ENCODE results near the gene NAPB. TPM values are rescaled to one million over a fixed set of nuclear protein-coding genes. Genes with fewer than 3 reads are reported as not detected.
"Not testable (repeated sequence)": the region's sequence is repeated elsewhere in the genome, so short reads cannot be mapped to it uniquely, and the experiment has no call there.

Gene NAPB
- polyA plus RNA-seq (2013, experiment 1 of 2): 5.9 TPM
- 6.0 TPM for polyA plus RNA-seq (2013, experiment 2 of 2)

GRCh38 chr20:23420943-23421931 lies at the start of gene NAPB:
Gene NAPB, minus strand, starts transcription at chr20:23421488. Its CDS starts 86 bp downstream, at chr20:23421402.
- Histone ChIP-seq H3K4ac (ENCODE audit: low read length) (no peak within 1 kb of the TSS), H3K4me1 (ENCODE audit: control insufficient read depth in 2 of 2, insufficient read depth in 1 of 2, low read depth in 1 of 2, low read length in 2 of 2) (peaks cover 0 to 6% of the 10 kb centered on the region in 2 donors), H4K8ac (ENCODE audit: low read depth, low read length) (peak within 1 kb of the TSS; percentile 65), H2BK12ac (ENCODE audit: low read length) (peak within 1 kb of the TSS; percentile 73), H3K27me3 (ENCODE audit: control insufficient read depth in 3 of 3, insufficient read depth in 3 of 3, low read depth in 1 of 3, low read length in 3 of 3) (peaks cover 0 to 4% (median 0%) of the 10 kb centered on the region in 3 experiments), H4K91ac (ENCODE audit: low read depth, low read length, poor library complexity) (no peak within 1 kb of the TSS), H3K79me1 (ENCODE audit: low read depth, low read length) (peaks cover 7% of the 10 kb centered on the region), H3K4me3 (ENCODE audit: low read length in 2 of 2) (peak within 1 kb of the TSS; percentile 87 to 89), H3K23ac (ENCODE audit: low read depth, low read length, poor library complexity) (peak within 1 kb of the TSS; percentile 89), H2BK5ac (ENCODE audit: low read length) (peak within 1 kb of the TSS; percentile 66), H3K4me2 (ENCODE audit: insufficient read depth, low read length, poor library complexity, severe bottlenecking) (peak within 1 kb of the TSS; percentile 86), H3K9ac (ENCODE audit: low read depth, low read length, poor library complexity) (peak within 1 kb of the TSS; percentile 98), H2AFZ (ENCODE audit: low read length) (peak within 1 kb of the TSS; percentile 92), H3K18ac (ENCODE audit: low read length) (peak within 1 kb of the TSS; percentile 98), H3K36me3 (replicated peaks in 1 of 2; ENCODE audit: control insufficient read depth in 2 of 2, insufficient read depth in 2 of 2, low read length in 2 of 2) (no peaks in the 10 kb centered on the region), H3K14ac (ENCODE audit: low read length) (peak within 1 kb of the TSS; percentile 89), H2BK120ac (ENCODE audit: low read depth, low read length) (no peak within 1 kb of the TSS), H3K9me3 (replicated peaks in 1 of 2; ENCODE audit: control insufficient read depth in 2 of 2, insufficient read depth in 1 of 2, low read depth in 1 of 2, low read length in 2 of 2) (no peaks in the 10 kb centered on the region), H2AK5ac (ENCODE audit: low read depth, low read length) (peak within 1 kb of the TSS; percentile 75), H3K27ac (replicated peaks; ENCODE audit: low read length) (no peak within 1 kb of the TSS), H2BK15ac (ENCODE audit: low read length) (peak within 1 kb of the TSS; percentile 58)
- no CpG with 5 or more reads among the region's 64 CpGs for WGBS, 2 donors (ENCODE audit: extremely low coverage in 2 of 2, insufficient read length in 2 of 2, insufficient replicate concordance in 1 of 2)
- DNase-seq (ENCODE audit: low spot score): peak; percentile 90

DNA sequence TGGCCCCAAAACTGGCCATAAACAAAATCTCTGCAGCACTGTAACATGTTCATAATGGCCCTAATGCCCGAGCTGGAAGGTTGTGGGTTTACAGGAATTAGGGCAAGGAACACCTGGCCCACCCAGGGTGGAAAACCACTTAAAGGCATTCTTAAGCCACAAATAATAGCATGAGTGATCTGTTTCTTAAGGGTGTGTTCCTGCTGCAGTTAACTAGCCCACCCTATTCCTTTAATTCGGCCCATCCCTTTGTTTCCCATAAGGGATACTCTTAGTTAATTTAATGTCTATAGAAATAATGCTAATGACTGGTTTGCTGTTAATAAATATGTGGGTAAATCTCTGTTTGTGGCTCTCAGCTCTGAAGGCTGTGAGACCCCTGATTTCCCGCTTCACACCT lies 45.7 kb upstream of the NAPB start:
- not testable (repeated sequence) for H2BK120ac ChIP-seq (ENCODE audit: low read depth, low read length); H3K23ac ChIP-seq (ENCODE audit: low read depth, low read length, poor library complexity); H3K4me3 ChIP-seq (ENCODE audit: low read length in 2 of 2); H2AFZ ChIP-seq (ENCODE audit: low read length); H3K27me3 ChIP-seq (ENCODE audit: control insufficient read depth in 3 of 3, insufficient read depth in 3 of 3, low read depth in 1 of 3, low read length in 3 of 3); H3K36me3 ChIP-seq (replicated peaks in 1 of 2; ENCODE audit: control insufficient read depth in 2 of 2, insufficient read depth in 2 of 2, low read length in 2 of 2); H3K9me3 ChIP-seq (replicated peaks in 1 of 2; ENCODE audit: control insufficient read depth in 2 of 2, insufficient read depth in 1 of 2, low read depth in 1 of 2, low read length in 2 of 2); H3K9ac ChIP-seq (ENCODE audit: low read depth, low read length, poor library complexity); H3K4me1 ChIP-seq (ENCODE audit: control insufficient read depth in 2 of 2, insufficient read depth in 1 of 2, low read depth in 1 of 2, low read length in 2 of 2); H4K91ac ChIP-seq (ENCODE audit: low read depth, low read length, poor library complexity); H3K4ac ChIP-seq (ENCODE audit: low read length); H2AK5ac ChIP-seq (ENCODE audit: low read depth, low read length); H3K27ac ChIP-seq (replicated peaks; ENCODE audit: low read length); H2BK12ac ChIP-seq (ENCODE audit: low read length); H4K8ac ChIP-seq (ENCODE audit: low read depth, low read length); H3K14ac ChIP-seq (ENCODE audit: low read length); DNase-seq (ENCODE audit: low spot score); H3K4me2 ChIP-seq (ENCODE audit: insufficient read depth, low read length, poor library complexity, severe bottlenecking); H3K18ac ChIP-seq (ENCODE audit: low read length); H3K79me1 ChIP-seq (ENCODE audit: low read depth, low read length); H2BK5ac ChIP-seq (ENCODE audit: low read length); H2BK15ac ChIP-seq (ENCODE audit: low read length)
- WGBS, 2 donors (ENCODE audit: extremely low coverage in 2 of 2, insufficient read length in 2 of 2, insufficient replicate concordance in 1 of 2): no CpG with 5 or more reads among the region's 3 CpGs

GRCh38 chr20:23461180-23461579 lies 39.9 kb upstream of the NAPB start:
- Histone ChIP-seq H3K4me1 (ENCODE audit: control insufficient read depth in 2 of 2, insufficient read depth in 1 of 2, low read depth in 1 of 2, low read length in 2 of 2) (no peaks in the 10 kb centered on the region), H3K9ac (ENCODE audit: low read depth, low read length, poor library complexity) (no peak overlapping the region), H3K14ac (ENCODE audit: low read length) (no peak overlapping the region), H3K36me3 (replicated peaks in 1 of 2; ENCODE audit: control insufficient read depth in 2 of 2, insufficient read depth in 2 of 2, low read length in 2 of 2) (no peaks in the 10 kb centered on the region), H3K4ac (ENCODE audit: low read length) (no peak overlapping the region), H3K4me2 (ENCODE audit: insufficient read depth, low read length, poor library complexity, severe bottlenecking) (no peak overlapping the region), H2BK5ac (ENCODE audit: low read length) (no peak overlapping the region), H3K23ac (ENCODE audit: low read depth, low read length, poor library complexity) (no peak overlapping the region), H3K79me1 (ENCODE audit: low read depth, low read length) (no peaks in the 10 kb centered on the region), H3K27me3 (ENCODE audit: control insufficient read depth in 3 of 3, insufficient read depth in 3 of 3, low read depth in 1 of 3, low read length in 3 of 3) (peaks cover 0 to 5% (median 0%) of the 10 kb centered on the region in 3 experiments), H2AFZ (ENCODE audit: low read length) (no peak overlapping the region), H3K9me3 (replicated peaks in 1 of 2; ENCODE audit: control insufficient read depth in 2 of 2, insufficient read depth in 1 of 2, low read depth in 1 of 2, low read length in 2 of 2) (peaks cover 0 to 2% of the 10 kb centered on the region in 2 donors), H2BK15ac (ENCODE audit: low read length) (no peak overlapping the region), H2BK12ac (ENCODE audit: low read length) (no peak overlapping the region), H3K4me3 (ENCODE audit: low read length in 2 of 2) (no peak overlapping the region), H2BK120ac (ENCODE audit: low read depth, low read length) (no peak overlapping the region), H2AK5ac (ENCODE audit: low read depth, low read length) (no peak overlapping the region), H4K91ac (ENCODE audit: low read depth, low read length, poor library complexity) (no peak overlapping the region), H3K18ac (ENCODE audit: low read length) (no peak overlapping the region), H3K27ac (replicated peaks; ENCODE audit: low read length) (no peak overlapping the region), H4K8ac (ENCODE audit: low read depth, low read length) (no peak overlapping the region)
- WGBS, 2 donors (ENCODE audit: extremely low coverage in 2 of 2, insufficient read length in 2 of 2, insufficient replicate concordance in 1 of 2): no CpG with 5 or more reads among the region's 1 CpG
- no peak for DNase-seq (ENCODE audit: low spot score)

DNA sequence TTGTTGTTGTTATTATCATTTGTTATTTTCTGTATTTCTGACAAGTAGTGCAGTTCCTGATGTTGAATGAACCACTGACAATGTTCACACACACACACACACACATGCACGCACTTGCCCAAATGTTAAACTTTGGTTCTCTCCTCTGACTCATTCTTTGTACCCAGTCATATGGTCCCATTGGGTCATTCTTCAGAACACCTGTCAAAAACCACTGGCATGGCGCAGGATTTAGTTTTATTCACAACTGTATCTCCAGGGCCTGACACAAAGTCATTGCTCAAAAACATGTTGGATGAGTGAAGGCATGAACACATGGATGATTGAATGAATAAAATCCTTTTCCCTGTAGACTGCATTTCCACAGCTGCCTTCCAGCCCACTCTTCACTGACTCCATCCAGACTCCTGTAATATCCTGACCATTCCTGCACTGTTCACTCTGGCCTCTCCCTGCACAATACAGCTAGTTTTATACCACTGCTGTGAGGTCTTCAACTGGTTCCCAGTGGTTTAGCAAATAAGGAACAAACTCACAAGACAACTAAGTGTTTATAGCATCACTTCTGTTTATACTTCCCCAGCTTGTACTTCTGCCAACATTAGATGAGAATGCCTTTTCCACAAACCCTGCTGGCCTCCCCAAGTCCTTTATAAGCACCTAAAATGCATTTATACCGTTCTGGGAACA lies 38.3 kb upstream of the NAPB start:
- H3K9ac ChIP-seq (ENCODE audit: low read depth, low read length, poor library complexity): no peak overlapping the region
- H3K27ac ChIP-seq (replicated peaks; ENCODE audit: low read length): no peak overlapping the region
- peaks cover 0 to 2% of the 10 kb centered on the region in 2 donors for H3K9me3 ChIP-seq (replicated peaks in 1 of 2; ENCODE audit: control insufficient read depth in 2 of 2, insufficient read depth in 1 of 2, low read depth in 1 of 2, low read length in 2 of 2)
- H3K36me3 ChIP-seq (replicated peaks in 1 of 2; ENCODE audit: control insufficient read depth in 2 of 2, insufficient read depth in 2 of 2, low read length in 2 of 2): no peaks in the 10 kb centered on the region
- H3K14ac ChIP-seq (ENCODE audit: low read length): no peak overlapping the region
- no peak overlapping the region for H3K18ac ChIP-seq (ENCODE audit: low read length)
- H2BK5ac ChIP-seq (ENCODE audit: low read length): no peak overlapping the region
- H2AFZ ChIP-seq (ENCODE audit: low read length): no peak overlapping the region
- no CpG with 5 or more reads among the region's 3 CpGs for WGBS, 2 donors (ENCODE audit: extremely low coverage in 2 of 2, insufficient read length in 2 of 2, insufficient replicate concordance in 1 of 2)
- H3K79me1 ChIP-seq (ENCODE audit: low read depth, low read length): no peaks in the 10 kb centered on the region
- no peak for DNase-seq (ENCODE audit: low spot score)
- peaks cover 0 to 5% (median 0%) of the 10 kb centered on the region in 3 experiments for H3K27me3 ChIP-seq (ENCODE audit: control insufficient read depth in 3 of 3, insufficient read depth in 3 of 3, low read depth in 1 of 3, low read length in 3 of 3)
- H3K4me1 ChIP-seq (ENCODE audit: control insufficient read depth in 2 of 2, insufficient read depth in 1 of 2, low read depth in 1 of 2, low read length in 2 of 2): no peaks in the 10 kb centered on the region
- H3K23ac ChIP-seq (ENCODE audit: low read depth, low read length, poor library complexity): no peak overlapping the region
- H3K4me2 ChIP-seq (ENCODE audit: insufficient read depth, low read length, poor library complexity, severe bottlenecking): no peak overlapping the region
- no peak overlapping the region for H2AK5ac ChIP-seq (ENCODE audit: low read depth, low read length)
- H2BK12ac ChIP-seq (ENCODE audit: low read length): no peak overlapping the region
- no peak overlapping the region for H4K8ac ChIP-seq (ENCODE audit: low read depth, low read length)
- H3K4me3 ChIP-seq (ENCODE audit: low read length in 2 of 2): no peak overlapping the region
- H2BK120ac ChIP-seq (ENCODE audit: low read depth, low read length): no peak overlapping the region
- H3K4ac ChIP-seq (ENCODE audit: low read length): no peak overlapping the region
- H4K91ac ChIP-seq (ENCODE audit: low read depth, low read length, poor library complexity): no peak overlapping the region
- H2BK15ac ChIP-seq (ENCODE audit: low read length): no peak overlapping the region

Measured in neuronal stem cell (in vitro differentiated cells).